Measurements from ENCODE around the gene KCNG2.

Gene KCNG2

DNA sequence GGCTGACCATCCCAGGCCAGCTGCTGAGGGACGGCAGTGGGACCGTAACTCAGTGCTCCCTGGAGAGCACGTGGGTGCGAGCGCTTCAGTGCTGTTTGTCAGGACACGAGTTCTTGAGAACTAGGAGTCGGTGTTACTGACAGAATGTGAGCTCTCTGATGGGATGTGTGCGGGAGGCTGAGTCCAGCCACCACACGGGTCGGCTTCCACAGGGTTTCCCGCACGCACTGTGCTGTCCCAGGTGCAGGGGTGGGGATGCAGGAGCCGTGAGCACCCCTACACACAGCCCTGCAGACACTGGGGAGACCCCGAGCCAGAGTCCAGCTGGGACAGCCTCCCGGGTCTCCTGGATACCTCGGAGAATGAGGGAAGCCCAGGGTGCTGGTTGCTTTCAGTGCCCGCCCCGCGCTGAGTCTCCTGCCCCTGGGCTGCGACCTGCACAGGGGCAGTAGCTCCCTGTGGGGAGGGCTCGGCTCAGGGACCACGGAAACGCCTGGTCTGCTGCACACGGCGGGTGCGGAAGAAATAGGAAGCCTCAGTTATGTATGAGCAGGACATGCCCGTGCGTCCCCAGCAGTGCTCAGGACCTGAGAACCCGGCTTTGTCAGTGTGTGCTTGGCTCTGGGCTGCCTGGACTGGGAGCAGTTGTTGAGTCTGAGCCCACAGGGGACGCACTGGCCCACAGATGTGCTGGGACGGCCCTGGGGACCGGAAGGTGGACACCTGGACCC, 71.2 kb downstream of the KCNG2 start:
- Histone ChIP-seq H3K9ac (ENCODE audit: low read length) (no peak overlapping the region), H3K4me2 (ENCODE audit: low read depth, low read length, poor library complexity, severe bottlenecking) (no peak overlapping the region), H3K9me2 (replicated peaks; ENCODE audit: insufficient read depth, low read length) (no peaks in the 10 kb centered on the region), H3K36me3 (ENCODE audit: low read length) (no peaks in the 10 kb centered on the region), H3K9me3 (ENCODE audit: insufficient read depth, low read length) (no peaks in the 10 kb centered on the region), H2AFZ (ENCODE audit: low read depth, low read length, severe bottlenecking) (no peak overlapping the region), H3K79me2 (ENCODE audit: insufficient read depth, low read length) (no peaks in the 10 kb centered on the region), H3K27ac (ENCODE audit: low read depth, low read length) (no peak overlapping the region), H3F3A (ENCODE audit: insufficient read depth) (no peaks in the 10 kb centered on the region), H3K4me3 (ENCODE audit: insufficient read depth, low read length, poor library complexity, severe bottlenecking) (no peak overlapping the region), H3K27me3 (ENCODE audit: low read length) (no peaks in the 10 kb centered on the region), H4K20me1 (ENCODE audit: low read depth, low read length) (no peaks in the 10 kb centered on the region)
- no peak for TF ChIP-seq EZH2phosphoT487 (conservative IDR thresholded peaks at IDR 0.05; ENCODE audit: low read length)
- TF ChIP-seq, protein P1, sequence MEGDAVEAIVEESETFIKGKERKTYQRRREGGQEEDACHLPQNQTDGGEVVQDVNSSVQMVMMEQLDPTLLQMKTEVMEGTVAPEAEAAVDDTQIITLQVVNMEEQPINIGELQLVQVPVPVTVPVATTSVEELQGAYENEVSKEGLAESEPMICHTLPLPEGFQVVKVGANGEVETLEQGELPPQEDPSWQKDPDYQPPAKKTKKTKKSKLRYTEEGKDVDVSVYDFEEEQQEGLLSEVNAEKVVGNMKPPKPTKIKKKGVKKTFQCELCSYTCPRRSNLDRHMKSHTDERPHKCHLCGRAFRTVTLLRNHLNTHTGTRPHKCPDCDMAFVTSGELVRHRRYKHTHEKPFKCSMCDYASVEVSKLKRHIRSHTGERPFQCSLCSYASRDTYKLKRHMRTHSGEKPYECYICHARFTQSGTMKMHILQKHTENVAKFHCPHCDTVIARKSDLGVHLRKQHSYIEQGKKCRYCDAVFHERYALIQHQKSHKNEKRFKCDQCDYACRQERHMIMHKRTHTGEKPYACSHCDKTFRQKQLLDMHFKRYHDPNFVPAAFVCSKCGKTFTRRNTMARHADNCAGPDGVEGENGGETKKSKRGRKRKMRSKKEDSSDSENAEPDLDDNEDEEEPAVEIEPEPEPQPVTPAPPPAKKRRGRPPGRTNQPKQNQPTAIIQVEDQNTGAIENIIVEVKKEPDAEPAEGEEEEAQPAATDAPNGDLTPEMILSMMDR (IDR thresholded peaks at IDR 0.05; ENCODE audit: insufficient read depth, low read length, poor library complexity, severe bottlenecking) = no peak

GRCh38 chr18:79869591-79870300, 72.0 kb downstream of the KCNG2 start:
- Histone ChIP-seq H3K4me3 (ENCODE audit: insufficient read depth, low read length, poor library complexity, severe bottlenecking) (no peak overlapping the region), H2AFZ (ENCODE audit: low read depth, low read length, severe bottlenecking) (no peak overlapping the region), H3K4me2 (ENCODE audit: low read depth, low read length, poor library complexity, severe bottlenecking) (no peak overlapping the region), H3K79me2 (ENCODE audit: insufficient read depth, low read length) (no peaks in the 10 kb centered on the region), H3K9me2 (replicated peaks; ENCODE audit: insufficient read depth, low read length) (no peaks in the 10 kb centered on the region), H3K27me3 (ENCODE audit: low read length) (no peaks in the 10 kb centered on the region), H3K9ac (ENCODE audit: low read length) (no peak overlapping the region), H3F3A (ENCODE audit: insufficient read depth) (no peaks in the 10 kb centered on the region), H4K20me1 (ENCODE audit: low read depth, low read length) (no peaks in the 10 kb centered on the region), H3K27ac (ENCODE audit: low read depth, low read length) (no peak overlapping the region), H3K9me3 (ENCODE audit: insufficient read depth, low read length) (no peaks in the 10 kb centered on the region), H3K36me3 (ENCODE audit: low read length) (no peaks in the 10 kb centered on the region)
- TF ChIP-seq EZH2phosphoT487 (conservative IDR thresholded peaks at IDR 0.05; ENCODE audit: low read length) = no peak
- TF ChIP-seq, protein P1 (IDR thresholded peaks at IDR 0.05; ENCODE audit: insufficient read depth, low read length, poor library complexity, severe bottlenecking) = no peak

DNA sequence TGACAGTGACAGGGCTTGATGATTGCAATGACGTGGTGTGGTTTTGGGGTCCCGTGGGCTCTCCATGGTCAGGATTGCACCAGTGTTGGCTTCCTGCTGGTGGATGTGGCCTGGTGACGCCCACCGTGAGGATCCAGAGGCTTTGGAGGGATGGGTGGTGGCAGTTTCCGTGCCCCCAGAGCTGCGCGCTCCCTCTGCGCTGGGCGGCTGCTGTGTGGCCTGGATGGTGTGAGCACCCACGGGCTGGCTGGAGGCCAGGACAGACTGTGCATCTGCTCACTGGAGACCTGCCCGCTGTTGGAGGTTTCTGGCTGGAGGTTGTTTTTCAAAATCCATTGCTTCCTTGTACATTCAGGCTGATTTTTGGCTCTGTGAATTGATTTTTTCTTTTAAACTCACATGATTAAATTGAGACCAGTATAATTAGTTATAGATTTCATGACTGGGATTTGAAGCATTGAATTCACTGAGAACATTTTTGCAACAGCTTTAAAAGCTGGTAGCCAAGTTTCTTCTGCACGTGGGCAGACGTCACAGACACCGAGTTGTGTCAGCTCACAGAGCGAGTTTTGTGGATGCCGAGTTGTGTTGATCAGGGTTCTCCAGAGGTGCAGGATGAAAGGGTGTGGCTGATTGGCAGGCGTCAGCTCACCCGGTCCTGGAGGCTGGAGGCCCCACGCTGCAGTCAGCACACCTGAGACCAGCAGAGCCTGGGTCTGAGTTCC, 72.7 kb downstream of the KCNG2 start:
- Histone ChIP-seq H3K36me3 (ENCODE audit: low read length) (no peaks in the 10 kb centered on the region), H3K4me2 (ENCODE audit: low read depth, low read length, poor library complexity, severe bottlenecking) (no peak overlapping the region), H4K20me1 (ENCODE audit: low read depth, low read length) (no peaks in the 10 kb centered on the region), H2AFZ (ENCODE audit: low read depth, low read length, severe bottlenecking) (no peak overlapping the region), H3K79me2 (ENCODE audit: insufficient read depth, low read length) (no peaks in the 10 kb centered on the region), H3K4me3 (ENCODE audit: insufficient read depth, low read length, poor library complexity, severe bottlenecking) (no peak overlapping the region), H3K27ac (ENCODE audit: low read depth, low read length) (no peak overlapping the region), H3K9ac (ENCODE audit: low read length) (no peak overlapping the region), H3F3A (ENCODE audit: insufficient read depth) (no peaks in the 10 kb centered on the region), H3K9me2 (replicated peaks; ENCODE audit: insufficient read depth, low read length) (no peaks in the 10 kb centered on the region), H3K27me3 (ENCODE audit: low read length) (no peaks in the 10 kb centered on the region), H3K9me3 (ENCODE audit: insufficient read depth, low read length) (no peaks in the 10 kb centered on the region)
- no peak for TF ChIP-seq EZH2phosphoT487 (conservative IDR thresholded peaks at IDR 0.05; ENCODE audit: low read length)
- TF ChIP-seq, protein P1 (IDR thresholded peaks at IDR 0.05; ENCODE audit: insufficient read depth, low read length, poor library complexity, severe bottlenecking) = no peak

Data from SU-DHL-6 (cell line).